GM21786 (cell line): ENCODE measurements around the gene EIF2B4.
"Not testable (repeated sequence)": the region's sequence is repeated elsewhere in the genome, so short reads cannot be mapped to it uniquely, and the experiment has no call there.

Experiments used
- ATAC-seq: cut with Tn5 transposase; IDR thresholded peaks from one replicate; pipeline ENCODE4 v1.9.1; 2021; ENCODE audit not compliant: unreplicated experiment

EIF2B4 gene

GRCh38 chr2:27350106-27350693 lies 19.9 kb downstream of the EIF2B4 start:
- ATAC-seq, result no peak

- ATAC-seq, result no peak
Observed at GRCh38 chr2:27347641-27348040, 22.5 kb downstream of the EIF2B4 start.

- no peak for ATAC-seq
Observed at GRCh38 chr2:27336173-27336572, 34.0 kb downstream of the EIF2B4 start.

- ATAC-seq, result no peak
Observed at GRCh38 chr2:27335311-27335710, 34.8 kb downstream of the EIF2B4 start.

- ATAC-seq, result no peak
Observed at GRCh38 chr2:27324720-27325119, 45.4 kb downstream of the EIF2B4 start.

- ATAC-seq, result no peak
Observed at GRCh38 chr2:27323596-27324285, 46.4 kb downstream of the EIF2B4 start.

- ATAC-seq, result peak; percentile 83
Observed at GRCh38 chr2:27322766-27323595, 47.2 kb downstream of the EIF2B4 start, which contains the start of gene MPV17. MPV17 (minus strand) TSS chr2:27323097; CDS start chr2:27322517, 580 bp downstream.

GRCh38 chr2:27322301-27322765 lies 47.8 kb downstream of the EIF2B4 start:
- ATAC-seq, result no peak

- ATAC-seq, result no peak
Observed at GRCh38 chr2:27320958-27321543, 49.1 kb downstream of the EIF2B4 start.

GRCh38 chr2:27319839-27320238 lies 50.3 kb downstream of the EIF2B4 start:
- not testable (repeated sequence) for ATAC-seq

- ATAC-seq, result no peak
Observed at GRCh38 chr2:27316655-27317412, 53.3 kb downstream of the EIF2B4 start.

- ATAC-seq, result no peak
Observed at GRCh38 chr2:27315122-27315521, 55.0 kb downstream of the EIF2B4 start.

GRCh38 chr2:27314709-27315108 lies 55.4 kb downstream of the EIF2B4 start:
- ATAC-seq, result no peak
